HCT116 (cell line): Measurements from ENCODE around the gene CTRB2. TPM values are rescaled to one million over a fixed set of nuclear protein-coding genes. Genes with fewer than 3 reads are reported as not detected.

Source experiments
- ATAC-seq: fragments of 200-7000 bp; cut with Tn5 transposase; 2 replicates; pipeline ENCODE4 v1.9.1; 2020; ENCODE audit warnings: mild to moderate bottlenecking, moderate library complexity
- BruUV-seq: library from RNA; stranded (reverse); fragments of 400-500 nt; replicated peaks from 2 replicates; lab custom pipeline; 2021; lab: Mats Ljungman, UMichigan
- CTCF ChIA-PET: fragments of 300-600 bp; sonication (Branson Sonifier 250); formaldehyde crosslinking; loops from one replicate; lab custom pipeline; 2021; ENCODE audit warnings: antibody characterized with exemption; lab: Charles Lee
- POLR2A ChIA-PET: fragments of 300-600, 350-600 bp; sonication (Branson Sonifier 250); formaldehyde crosslinking; loops from one replicate; lab custom pipeline; 2021; ENCODE audit warnings: antibody characterized with exemption; lab: Charles Lee
- RAD21 ChIA-PET, 2 experiments: fragments of 300-600 bp; sonication (Branson Sonifier 250); formaldehyde crosslinking; loops; one replicate each; lab custom pipeline; 2023; ENCODE audit warnings: low total read pairs in 2 of 2; ENCODE audit not compliant: uncharacterized antibody in 2 of 2, unreplicated experiment in 2 of 2, low non-redundant PET in 1 of 2; lab: Charles Lee
- DNase-seq: peaks from one replicate; pipeline ENCODE4 v3.0.0-alpha.2; 2010; ENCODE audit warnings: low read depth, low spot score
- H2AFZ ChIP-seq: fragments of 200-600 bp; shearing (Covaris generic), sonication (generic); 2 replicates; pipeline ENCODE4 v1.6.1; 2017; ENCODE audit warnings: low read depth, mixed run types, mixed read lengths, antibody characterized with exemption, low read length; ENCODE audit not compliant: poor library complexity, severe bottlenecking
- H3K27ac ChIP-seq: 2 replicates; pipeline ENCODE4 v1.5.1; 2012; ENCODE audit warnings: low read depth, low read length
- H3K27me3 ChIP-seq: fragments of 200-600 bp; sonication (generic); 2 replicates; pipeline ENCODE4 v1.6.1; 2016; ENCODE audit warnings: mixed run types, low read length, mixed read lengths; ENCODE audit not compliant: insufficient read depth
- H3K36me3 ChIP-seq, 2 experiments: fragments of 200-500 bp in 1 of 2; fragments of 200-600 bp in 1 of 2; sonication (Bioruptor generic) in 1 of 2; sonication (generic) in 1 of 2; 2 replicates each; pipeline versions ENCODE4 v1.5.1 to v1.6.1; 2014 to 2016; ENCODE audit warnings: low read length in 2 of 2, inconsistent platforms in 1 of 2, mixed read lengths in 1 of 2, mixed run types in 1 of 2; ENCODE audit not compliant: insufficient read depth in 2 of 2, control insufficient read depth in 1 of 2
- H3K4me1 ChIP-seq, 2 experiments: fragments of 200-600 bp in 1 of 2; sonication (generic) in 1 of 2; 2 replicates each; pipeline versions ENCODE4 v1.5.1 to v1.6.1; 2012 to 2017; ENCODE audit warnings: low read length in 2 of 2, inconsistent platforms in 1 of 2, mild to moderate bottlenecking in 1 of 2, mixed read lengths in 1 of 2, mixed run types in 1 of 2, moderate library complexity in 1 of 2; ENCODE audit not compliant: insufficient read depth in 2 of 2, control insufficient read depth in 1 of 2
- H3K4me2 ChIP-seq: fragments of 200-600 bp; sonication (generic); 2 replicates; pipeline ENCODE4 v1.6.1; 2017; ENCODE audit warnings: mixed run types, low read length, mixed read lengths
- H3K4me3 ChIP-seq, 2 experiments: fragments of 200-600 bp in 1 of 2; sonication (generic) in 1 of 2; replicated peaks in 1 of 2; 2 replicates each; pipeline ENCODE4 v1.5.1; 2011 to 2016; ENCODE audit warnings: low read length in 2 of 2, control low read depth in 1 of 2, low read depth in 1 of 2, mild to moderate bottlenecking in 1 of 2, mixed read lengths in 1 of 2, mixed run types in 1 of 2
- H3K79me2 ChIP-seq: fragments of 200-600 bp; sonication (generic); 2 replicates; pipeline ENCODE4 v1.6.1; 2017; ENCODE audit warnings: mild to moderate bottlenecking, mixed run types, low read length, moderate library complexity, mixed read lengths; ENCODE audit not compliant: insufficient read depth
- H3K9ac ChIP-seq: fragments of 200-600 bp; sonication (generic); 2 replicates; pipeline ENCODE4 v1.6.1; 2016; ENCODE audit warnings: low read length, mixed read lengths
- H3K9me2 ChIP-seq: fragments of 200-600 bp; sonication (generic), shearing (Covaris generic); 2 replicates; pipeline ENCODE4 v1.6.1; 2017; ENCODE audit warnings: mixed run types, mild to moderate bottlenecking, moderate library complexity; ENCODE audit not compliant: insufficient read depth
- H3K9me3 ChIP-seq, 2 experiments: fragments of 200-500 bp in 1 of 2; fragments of 200-600 bp in 1 of 2; sonication (Bioruptor generic) in 1 of 2; sonication (generic) in 1 of 2; 2 replicates each; pipeline ENCODE4 v1.6.1; 2014 to 2017; ENCODE audit warnings: low read length in 2 of 2, mixed read lengths in 2 of 2, inconsistent platforms in 1 of 2, low read depth in 1 of 2, mild to moderate bottlenecking in 1 of 2, mixed run types in 1 of 2, moderate library complexity in 1 of 2; ENCODE audit not compliant: control insufficient read depth in 1 of 2, insufficient read depth in 1 of 2
- H4K20me1 ChIP-seq: fragments of 200-600 bp; sonication (generic), shearing (Covaris generic); 2 replicates; pipeline ENCODE4 v1.6.1; 2017; ENCODE audit warnings: mixed run types, mild to moderate bottlenecking, moderate library complexity; ENCODE audit not compliant: insufficient read depth
- SIN3A ChIP-seq: IDR thresholded peaks from 2 replicates; pipeline ENCODE4 v1.6.1; 2012; ENCODE audit warnings: low read depth
- intact Hi-C: fragments of 100-400 bp; cut with micrococcal nuclease; formaldehyde crosslinking; loops from 2 replicates; pipeline ENCODE4 v1.10.0; 2022
- total RNA-seq: library from RNA; stranded (reverse); gene quantifications from one replicate; pipeline ENCODE4 v1.2.1, GENCODE V29; 2021; ENCODE audit not compliant: unreplicated experiment
- TF ChIP-seq, protein P1 (sequence below), 3 experiments: fragments of 200-600 bp in 1 of 3; sonication (generic) in 1 of 3; IDR thresholded peaks in 2 of 3; conservative IDR thresholded peaks in 1 of 3; 2 replicates each; pipeline ENCODE4 v1.5.1; 2012 to 2017; ENCODE audit warnings: low read depth in 2 of 3, low read length in 2 of 3, antibody characterized with exemption in 1 of 3, borderline replicate concordance in 1 of 3, control low read depth in 1 of 3, mild to moderate bottlenecking in 1 of 3, mixed read lengths in 1 of 3, mixed run types in 1 of 3, moderate library complexity in 1 of 3; ENCODE audit not compliant: insufficient read depth in 1 of 3
- TF ChIP-seq, protein P2 (sequence below): IDR thresholded peaks from 2 replicates; pipeline ENCODE4 v1.6.1; 2012

CTRB2 gene
- total RNA-seq, 1 experiment from 2014 or later, result 10.0 TPM

GRCh38 chr16:75195811-75196790 is 10.9 kb downstream of the CTRB2 start:
- no peaks in the 10 kb centered on the region; the same call in 1 of the 2 replicates for H3K27me3 ChIP-seq
- H3K4me2 ChIP-seq, result no peak overlapping the region
- no TSS peak for BruUV-seq
- no peak for TF ChIP-seq SIN3A
- TF ChIP-seq, protein P1, sequence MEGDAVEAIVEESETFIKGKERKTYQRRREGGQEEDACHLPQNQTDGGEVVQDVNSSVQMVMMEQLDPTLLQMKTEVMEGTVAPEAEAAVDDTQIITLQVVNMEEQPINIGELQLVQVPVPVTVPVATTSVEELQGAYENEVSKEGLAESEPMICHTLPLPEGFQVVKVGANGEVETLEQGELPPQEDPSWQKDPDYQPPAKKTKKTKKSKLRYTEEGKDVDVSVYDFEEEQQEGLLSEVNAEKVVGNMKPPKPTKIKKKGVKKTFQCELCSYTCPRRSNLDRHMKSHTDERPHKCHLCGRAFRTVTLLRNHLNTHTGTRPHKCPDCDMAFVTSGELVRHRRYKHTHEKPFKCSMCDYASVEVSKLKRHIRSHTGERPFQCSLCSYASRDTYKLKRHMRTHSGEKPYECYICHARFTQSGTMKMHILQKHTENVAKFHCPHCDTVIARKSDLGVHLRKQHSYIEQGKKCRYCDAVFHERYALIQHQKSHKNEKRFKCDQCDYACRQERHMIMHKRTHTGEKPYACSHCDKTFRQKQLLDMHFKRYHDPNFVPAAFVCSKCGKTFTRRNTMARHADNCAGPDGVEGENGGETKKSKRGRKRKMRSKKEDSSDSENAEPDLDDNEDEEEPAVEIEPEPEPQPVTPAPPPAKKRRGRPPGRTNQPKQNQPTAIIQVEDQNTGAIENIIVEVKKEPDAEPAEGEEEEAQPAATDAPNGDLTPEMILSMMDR (IDR thresholded peaks at IDR 0.05 in 2 of 3, conservative IDR thresholded peaks at IDR 0.05 in 1 of 3; ENCODE audit: borderline replicate concordance in 1 of 3, insufficient read depth in 1 of 3, low read depth in 2 of 3, low read length in 2 of 3), result no peak
- TF ChIP-seq, protein P2, sequence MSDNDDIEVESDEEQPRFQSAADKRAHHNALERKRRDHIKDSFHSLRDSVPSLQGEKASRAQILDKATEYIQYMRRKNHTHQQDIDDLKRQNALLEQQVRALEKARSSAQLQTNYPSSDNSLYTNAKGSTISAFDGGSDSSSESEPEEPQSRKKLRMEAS, result no peak
- no peak for ATAC-seq
- no peaks in the 10 kb centered on the region for H4K20me1 ChIP-seq
- POLR2A ChIA-PET, result no interaction called here
- H2AFZ ChIP-seq, result no peak overlapping the region
- H3K9ac ChIP-seq, result no peak overlapping the region
- H3K9me3 ChIP-seq, result no peaks in the 10 kb centered on the region
- no peaks in the 10 kb centered on the region for H3K9me2 ChIP-seq
- H3K4me1 ChIP-seq, result peaks cover 0 to 4% of the 10 kb centered on the region in 2 experiments; a peak in 1 of 4 replicates
- H3K4me3 ChIP-seq, result no peak overlapping the region
- RAD21 ChIA-PET, result no interaction called here
- no peaks in the 10 kb centered on the region for H3K79me2 ChIP-seq
- intact Hi-C loops, result loop anchor here (5.0 kb wide), 1 partner anchor 426 kb away; the partner anchor contains the start of gene ADAT1
- DNase-seq, result no peak
- CTCF ChIA-PET, result no interaction called here
- H3K27ac ChIP-seq, result no peak overlapping the region
- H3K36me3 ChIP-seq, result no peaks in the 10 kb centered on the region
